Activated naive CD8-positive, alpha-beta T cell treated with anti-CD3 and anti-CD28 coated beads, Interleukin-2, amount 50 U/mL, for 24 hours (primary cell): ENCODE results near the gene WARS2.

Source experiments
- ATAC-seq: fragments of 150-1000 bp; cut with Tn5 transposase; one replicate; pipeline ENCODE4 v1.10.0; 2021
- DNase-seq: peaks from one replicate; pipeline ENCODE4 v3.0.0; 2021
- H3K27ac Mint-ChIP-seq: one replicate; pipeline ENCODE4 v1.8.0; 2021; ENCODE audit warnings: mild to moderate bottlenecking, mixed read lengths
- H3K27me3 Mint-ChIP-seq: one replicate; pipeline ENCODE4 v1.8.0; 2021; ENCODE audit warnings: mixed read lengths
- H3K36me3 Mint-ChIP-seq: one replicate; pipeline ENCODE4 v1.8.0; 2021; ENCODE audit warnings: low read depth, mixed read lengths
- H3K4me1 Mint-ChIP-seq: one replicate; pipeline ENCODE4 v1.8.0; 2021; ENCODE audit warnings: mixed read lengths
- H3K4me3 Mint-ChIP-seq: one replicate; pipeline ENCODE4 v1.8.0; 2021; ENCODE audit warnings: mild to moderate bottlenecking, moderate library complexity, mixed read lengths
- H3K9me3 Mint-ChIP-seq: one replicate; pipeline ENCODE4 v1.8.0; 2021; ENCODE audit warnings: mixed read lengths

The WARS2 gene

DNA sequence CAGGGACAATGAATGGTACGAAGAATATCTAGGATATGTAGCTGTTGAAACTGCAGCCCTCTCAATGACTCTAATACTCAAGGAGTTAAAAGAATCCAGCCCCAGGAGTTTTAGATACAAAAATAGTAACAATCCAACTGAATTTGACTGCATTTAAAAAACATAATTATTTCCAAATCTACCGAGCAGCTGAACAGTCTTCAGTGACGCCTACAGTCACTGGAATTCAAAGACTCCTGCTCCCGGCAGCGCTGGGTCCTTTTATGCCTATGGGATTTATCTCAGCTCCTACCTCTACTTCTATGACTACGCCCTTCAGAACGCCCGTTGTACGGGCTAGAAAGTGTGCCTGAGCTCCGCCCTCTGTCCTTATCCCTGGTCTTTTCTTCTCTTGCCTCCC is 55.7 kb downstream of the WARS2 start:
- H3K9me3 Mint-ChIP-seq: peaks cover 28% of the 10 kb centered on the region
- no peaks in the 10 kb centered on the region for H3K27me3 Mint-ChIP-seq
- ATAC-seq (no peak), DNase-seq (no peak)
- H3K4me1 Mint-ChIP-seq: peaks cover 4% of the 10 kb centered on the region
- no peak overlapping the region for H3K4me3 Mint-ChIP-seq
- H3K36me3 Mint-ChIP-seq: peaks cover 36% of the 10 kb centered on the region
- H3K27ac Mint-ChIP-seq: no peak overlapping the region

DNA sequence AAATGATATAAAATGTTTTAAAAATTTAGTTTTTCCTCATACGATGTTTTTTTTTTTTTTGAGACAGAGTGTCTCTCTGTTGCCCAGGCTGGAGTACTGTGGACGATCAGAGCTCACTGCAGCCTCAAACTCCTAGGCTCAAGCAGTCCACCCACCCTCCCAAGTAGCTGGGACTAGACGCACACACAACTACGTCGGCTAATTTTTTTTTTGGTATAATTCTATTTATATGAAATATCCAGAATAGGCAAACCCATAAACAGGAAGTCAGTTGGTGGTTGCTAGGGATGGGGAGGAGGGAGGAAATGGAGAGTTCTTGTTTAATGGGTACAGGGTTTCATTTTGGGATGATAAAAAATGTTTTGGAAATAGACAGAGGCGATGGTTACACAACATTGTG is 56.5 kb downstream of the WARS2 start:
- Mint-ChIP-seq H3K4me1 (peaks cover 4% of the 10 kb centered on the region), H3K27me3 (no peaks in the 10 kb centered on the region), H3K9me3 (peaks cover 25% of the 10 kb centered on the region), H3K27ac (no peak overlapping the region), H3K4me3 (no peak overlapping the region), H3K36me3 (peaks cover 39% of the 10 kb centered on the region)
- no peak for DNase-seq
- ATAC-seq: no peak

DNA sequence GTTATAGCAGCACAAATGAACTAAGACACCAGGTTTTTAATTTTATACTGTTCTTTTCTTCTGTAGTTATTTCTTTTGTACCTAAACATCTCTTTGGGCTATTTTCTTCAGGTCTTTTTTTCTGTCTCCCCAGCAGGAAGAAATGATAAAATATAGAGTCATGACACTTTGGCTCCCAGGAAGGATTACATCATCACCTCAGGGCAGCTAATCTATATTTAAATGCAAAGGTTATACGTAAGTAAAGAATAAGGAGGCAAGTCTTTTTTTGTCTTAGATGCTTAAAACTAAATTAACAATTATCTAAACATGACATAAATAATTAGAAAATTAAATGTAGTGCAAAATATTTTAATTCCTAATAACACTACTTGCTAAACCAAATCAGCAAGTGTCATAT is 57.0 kb downstream of the WARS2 start:
- H3K4me1 Mint-ChIP-seq: peaks cover 4% of the 10 kb centered on the region

DNA sequence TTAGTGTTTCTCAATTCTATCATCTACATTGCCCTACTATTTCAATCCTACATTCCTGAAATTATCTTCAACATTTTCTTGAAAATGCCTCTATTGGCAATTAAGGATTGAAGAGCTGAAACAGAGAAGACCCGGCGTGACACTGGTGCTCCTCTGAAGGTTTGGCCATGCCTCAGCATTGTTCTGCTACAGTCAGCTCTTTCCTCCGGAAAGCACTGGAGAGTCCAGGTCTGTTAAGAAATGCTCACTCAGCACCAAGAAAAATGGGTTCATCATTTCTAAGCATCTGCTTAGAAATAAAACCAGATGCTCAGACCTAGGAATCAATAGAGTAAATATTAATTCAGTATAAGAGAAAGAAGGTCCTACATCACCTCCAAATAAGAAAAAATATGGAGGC is 58.8 kb downstream of the WARS2 start:
- no peak for ATAC-seq
- Mint-ChIP-seq H3K4me1 (peaks cover 4% of the 10 kb centered on the region), H3K36me3 (peaks cover 44% of the 10 kb centered on the region), H3K27ac (no peak overlapping the region), H3K4me3 (no peak overlapping the region), H3K27me3 (no peaks in the 10 kb centered on the region), H3K9me3 (peaks cover 22% of the 10 kb centered on the region)
- no peak for DNase-seq

More for the DNA sequence above, 57.0 kb downstream of the WARS2 start:
- DNase-seq (no peak), ATAC-seq (no peak)
- Mint-ChIP-seq H3K27ac (no peak overlapping the region), H3K36me3 (peaks cover 44% of the 10 kb centered on the region), H3K27me3 (no peaks in the 10 kb centered on the region), H3K4me3 (no peak overlapping the region), H3K9me3 (peaks cover 26% of the 10 kb centered on the region)

DNA sequence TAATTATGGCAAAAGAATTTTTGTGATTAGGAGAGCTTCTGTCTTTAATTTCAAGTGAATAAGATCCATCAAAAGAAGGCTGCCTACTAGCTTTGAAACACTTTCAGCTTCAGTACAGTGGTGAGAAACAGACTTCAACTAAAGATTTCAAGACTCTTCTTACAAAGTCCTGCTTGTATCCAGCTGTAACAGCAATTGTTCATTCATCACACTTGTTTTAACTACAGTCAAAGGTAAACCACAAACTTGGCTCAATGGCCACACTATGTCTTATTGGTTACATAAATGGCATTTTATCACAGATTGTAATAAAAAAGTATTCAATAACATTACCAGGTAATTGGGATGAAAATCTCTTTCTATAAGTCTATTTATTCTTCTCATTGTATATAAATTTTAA is 59.2 kb downstream of the WARS2 start:
- ATAC-seq (no peak), DNase-seq (no peak)
- Mint-ChIP-seq H3K36me3 (peaks cover 48% of the 10 kb centered on the region), H3K27me3 (no peaks in the 10 kb centered on the region), H3K9me3 (peaks cover 21% of the 10 kb centered on the region), H3K27ac (no peak overlapping the region), H3K4me1 (peaks cover 4% of the 10 kb centered on the region), H3K4me3 (no peak overlapping the region)

DNA sequence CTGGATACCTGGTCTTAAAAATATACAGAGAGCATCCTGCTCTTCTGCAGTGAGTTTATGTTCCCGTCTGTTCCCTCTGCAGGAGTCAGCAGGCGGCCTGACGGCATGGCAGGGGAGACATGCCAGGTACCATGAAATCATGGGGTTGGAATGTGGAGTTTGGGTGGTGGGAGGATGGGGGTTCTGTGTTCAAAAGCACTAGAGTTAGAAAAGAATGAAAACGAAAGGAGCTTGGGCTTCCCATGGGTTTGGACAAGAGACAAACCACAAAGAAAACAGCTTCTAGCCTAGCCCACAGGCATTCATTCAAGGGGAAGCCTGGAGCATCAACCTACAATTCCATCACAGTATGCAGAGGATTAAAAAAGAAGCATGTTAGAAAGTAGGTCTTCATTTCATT is 59.9 kb downstream of the WARS2 start:
- Mint-ChIP-seq H3K4me1 (peaks cover 4% of the 10 kb centered on the region), H3K36me3 (peaks cover 49% of the 10 kb centered on the region), H3K27ac (no peak overlapping the region), H3K4me3 (no peak overlapping the region), H3K27me3 (no peaks in the 10 kb centered on the region), H3K9me3 (peaks cover 23% of the 10 kb centered on the region)
- no peak for DNase-seq
- no peak for ATAC-seq

DNA sequence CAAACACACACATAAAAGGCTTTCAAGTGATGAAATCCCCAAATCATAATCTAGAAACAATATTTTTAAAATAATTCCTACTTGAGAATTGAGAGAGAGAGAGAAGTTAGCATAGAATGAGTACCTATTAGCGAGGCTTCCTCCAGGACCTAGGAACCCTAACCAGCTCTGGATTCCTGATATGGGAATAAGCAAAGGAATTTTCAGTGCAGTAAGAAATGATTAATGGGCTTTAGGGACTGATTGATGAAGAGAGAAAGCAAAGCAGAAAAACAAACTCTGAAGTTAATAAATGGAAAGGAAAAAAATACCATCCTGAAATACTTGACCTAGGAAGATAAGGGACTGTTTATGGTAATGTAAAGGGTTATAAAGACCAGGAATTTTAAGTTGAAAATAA is 60.6 kb downstream of the WARS2 start:
- DNase-seq: no peak
- ATAC-seq: no peak
- peaks cover 4% of the 10 kb centered on the region for H3K4me1 Mint-ChIP-seq
- no peaks in the 10 kb centered on the region for H3K27me3 Mint-ChIP-seq
- H3K9me3 Mint-ChIP-seq: peaks cover 16% of the 10 kb centered on the region
- peaks cover 44% of the 10 kb centered on the region for H3K36me3 Mint-ChIP-seq
- no peak overlapping the region for H3K27ac Mint-ChIP-seq
- no peak overlapping the region for H3K4me3 Mint-ChIP-seq

DNA sequence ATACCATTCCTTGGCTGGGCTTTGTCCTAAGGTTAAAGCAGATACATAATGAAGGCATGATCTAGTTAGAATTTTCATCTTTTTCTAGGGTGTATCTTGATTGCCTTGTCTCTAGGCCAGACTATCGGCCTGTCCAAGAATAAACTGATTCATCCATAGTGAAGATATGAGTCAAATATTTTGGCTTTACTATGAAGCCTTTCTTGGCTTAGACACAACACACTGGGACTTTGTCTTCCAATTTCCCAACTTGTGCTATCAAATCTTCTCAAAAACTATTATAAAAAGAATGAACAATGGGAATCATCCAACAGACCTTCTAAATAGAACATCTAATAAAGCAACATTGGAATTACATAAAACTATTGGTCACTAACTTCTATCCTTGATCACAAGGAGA is 64.8 kb downstream of the WARS2 start:
- Mint-ChIP-seq H3K27ac (no peak overlapping the region), H3K36me3 (peaks cover 56% of the 10 kb centered on the region), H3K9me3 (peaks cover 27% of the 10 kb centered on the region), H3K4me3 (no peak overlapping the region), H3K4me1 (peaks cover 4% of the 10 kb centered on the region), H3K27me3 (no peaks in the 10 kb centered on the region)
- DNase-seq (no peak), ATAC-seq (no peak)

DNA sequence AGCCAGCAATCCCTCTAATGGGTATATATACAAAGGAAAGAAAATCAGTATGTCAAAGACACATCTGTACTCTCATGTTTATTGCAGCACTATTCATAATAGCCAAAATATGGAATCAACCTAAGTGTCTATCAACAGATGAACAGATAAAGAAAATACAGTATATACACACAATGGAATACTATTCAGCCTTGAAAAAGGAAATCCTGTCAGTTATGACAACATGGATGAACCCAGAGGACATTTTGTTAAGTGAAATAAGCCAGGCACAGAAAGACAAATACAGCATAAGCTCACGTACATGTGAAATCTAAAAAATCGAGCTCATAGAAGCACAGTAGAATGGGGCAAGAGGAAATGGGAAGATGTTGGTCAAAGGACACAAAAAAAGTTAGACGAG is 69.1 kb downstream of the WARS2 start:
- DNase-seq (no peak), ATAC-seq (no peak)
- Mint-ChIP-seq H3K4me3 (no peak overlapping the region), H3K4me1 (no peaks in the 10 kb centered on the region), H3K27ac (no peak overlapping the region), H3K9me3 (peaks cover 22% of the 10 kb centered on the region), H3K27me3 (no peaks in the 10 kb centered on the region), H3K36me3 (peaks cover 35% of the 10 kb centered on the region)

DNA sequence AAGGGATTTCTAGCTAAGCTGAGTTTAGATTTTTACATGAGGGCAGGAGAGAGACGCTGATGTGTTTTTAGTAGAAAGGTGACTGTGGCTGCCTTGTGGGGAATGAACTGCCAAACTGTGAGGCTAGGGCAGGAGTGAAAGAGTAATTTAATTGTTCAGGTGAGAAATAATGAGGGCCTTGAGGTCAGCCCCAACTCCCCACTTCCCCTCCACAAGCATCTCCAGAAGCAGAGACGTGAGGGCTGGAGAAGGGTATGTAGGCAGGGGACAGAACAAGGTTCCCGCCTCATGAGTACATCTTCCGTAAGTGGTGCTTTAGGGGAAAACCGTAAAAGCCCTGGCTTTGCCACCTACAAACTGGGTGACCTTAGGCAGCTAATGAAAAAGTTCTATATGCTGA is 70.8 kb downstream of the WARS2 start:
- Mint-ChIP-seq H3K9me3 (peaks cover 16% of the 10 kb centered on the region), H3K4me3 (no peak overlapping the region), H3K27ac (no peak overlapping the region), H3K4me1 (no peaks in the 10 kb centered on the region), H3K36me3 (peaks cover 25% of the 10 kb centered on the region), H3K27me3 (no peaks in the 10 kb centered on the region)
- no peak for ATAC-seq
- no peak for DNase-seq

DNA sequence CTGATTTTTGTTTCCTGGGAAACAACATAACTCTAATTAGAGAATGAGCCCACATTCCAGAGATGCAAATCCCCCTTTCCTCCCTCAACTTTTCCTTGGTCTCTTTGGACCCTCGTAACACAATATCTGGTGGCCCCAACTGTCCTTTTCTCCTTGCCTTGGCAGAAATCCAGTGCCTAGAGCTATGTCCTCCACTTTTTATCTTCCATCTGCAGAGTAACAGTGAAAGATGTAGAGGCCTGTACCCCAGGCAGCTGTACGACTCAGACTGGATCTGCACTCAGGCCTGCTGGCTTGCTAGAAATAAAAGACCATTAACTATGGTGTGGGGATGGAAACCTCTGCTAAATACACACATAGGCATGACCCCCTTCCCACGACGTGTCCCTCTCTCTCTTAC is 72.0 kb downstream of the WARS2 start:
- no peak for DNase-seq
- peaks cover 34% of the 10 kb centered on the region for H3K36me3 Mint-ChIP-seq
- peaks cover 11% of the 10 kb centered on the region for H3K9me3 Mint-ChIP-seq
- no peak for ATAC-seq
- no peaks in the 10 kb centered on the region for H3K4me1 Mint-ChIP-seq
- no peaks in the 10 kb centered on the region for H3K27me3 Mint-ChIP-seq
- H3K4me3 Mint-ChIP-seq: no peak overlapping the region
- H3K27ac Mint-ChIP-seq: no peak overlapping the region

DNA sequence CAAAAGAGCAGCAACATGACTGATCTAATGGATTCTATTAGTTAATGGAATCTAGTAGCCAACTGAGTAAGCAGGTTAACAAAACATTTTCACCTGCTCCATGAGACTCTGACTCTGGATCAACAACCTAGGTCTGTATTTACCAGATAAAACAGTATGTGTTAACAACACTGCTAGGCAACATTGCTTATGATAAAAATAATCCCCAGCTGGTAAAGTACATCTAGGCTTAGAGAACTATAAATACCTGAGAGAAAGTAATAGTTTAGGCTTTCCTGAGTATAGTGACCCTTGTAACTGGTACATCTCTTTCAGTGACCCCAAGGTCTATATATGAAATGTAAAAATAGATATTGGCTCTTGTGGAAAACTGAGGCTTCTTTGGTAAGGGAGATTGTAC is 78.8 kb downstream of the WARS2 start:
- H3K36me3 Mint-ChIP-seq: peaks cover 34% of the 10 kb centered on the region
- DNase-seq: no peak
- H3K4me3 Mint-ChIP-seq: no peak overlapping the region
- H3K27me3 Mint-ChIP-seq: no peaks in the 10 kb centered on the region
- H3K27ac Mint-ChIP-seq: no peak overlapping the region
- H3K9me3 Mint-ChIP-seq: peaks cover 7% of the 10 kb centered on the region
- no peaks in the 10 kb centered on the region for H3K4me1 Mint-ChIP-seq
- no peak for ATAC-seq

DNA sequence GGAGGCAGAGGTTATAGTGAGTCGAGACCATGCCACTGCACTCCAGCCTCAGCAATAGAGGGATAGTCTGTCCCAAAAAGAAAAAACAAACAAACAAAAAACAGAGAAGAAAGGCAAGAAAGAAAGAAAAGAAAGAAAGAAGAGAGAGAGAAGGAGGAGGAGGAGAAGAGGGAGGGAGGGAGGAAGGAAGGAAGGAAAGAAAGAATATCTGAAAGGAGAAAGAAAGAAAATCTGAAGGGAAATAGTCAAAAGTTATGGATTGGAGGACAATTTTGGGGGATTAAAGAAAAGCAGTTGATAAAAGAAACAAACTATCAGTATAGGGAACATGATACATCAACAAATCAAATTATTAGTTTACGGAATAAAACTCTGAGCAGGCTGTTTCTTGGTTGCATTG is 84.9 kb downstream of the WARS2 start:
- Mint-ChIP-seq H3K27me3 (no peaks in the 10 kb centered on the region), H3K4me3 (no peak overlapping the region), H3K9me3 (peaks cover 12% of the 10 kb centered on the region), H3K27ac (no peak overlapping the region), H3K36me3 (peaks cover 20% of the 10 kb centered on the region), H3K4me1 (no peaks in the 10 kb centered on the region)
- no peak for ATAC-seq
- no peak for DNase-seq

DNA sequence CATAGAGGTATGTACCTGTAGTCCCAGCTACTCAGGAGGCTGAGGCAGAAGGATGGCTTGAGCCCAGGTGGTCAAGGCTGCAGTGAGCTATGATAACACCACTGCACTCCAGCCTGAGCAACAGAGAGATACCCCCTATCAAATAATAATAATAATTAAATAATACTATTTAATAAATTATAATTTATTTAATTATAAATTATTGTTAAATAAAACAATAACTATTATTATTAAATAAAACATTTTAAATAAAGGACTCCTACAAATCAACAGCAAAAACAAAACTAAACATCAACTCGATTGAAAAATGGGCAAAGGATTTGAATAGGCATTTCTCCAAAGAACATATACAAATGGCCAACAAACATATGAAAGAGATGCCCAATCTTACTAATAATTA is 86.5 kb downstream of the WARS2 start:
- Mint-ChIP-seq H3K27me3 (no peaks in the 10 kb centered on the region), H3K36me3 (peaks cover 17% of the 10 kb centered on the region), H3K4me1 (no peaks in the 10 kb centered on the region), H3K4me3 (no peak overlapping the region), H3K9me3 (peaks cover 20% of the 10 kb centered on the region), H3K27ac (no peak overlapping the region)
- DNase-seq (no peak), ATAC-seq (no peak)

DNA sequence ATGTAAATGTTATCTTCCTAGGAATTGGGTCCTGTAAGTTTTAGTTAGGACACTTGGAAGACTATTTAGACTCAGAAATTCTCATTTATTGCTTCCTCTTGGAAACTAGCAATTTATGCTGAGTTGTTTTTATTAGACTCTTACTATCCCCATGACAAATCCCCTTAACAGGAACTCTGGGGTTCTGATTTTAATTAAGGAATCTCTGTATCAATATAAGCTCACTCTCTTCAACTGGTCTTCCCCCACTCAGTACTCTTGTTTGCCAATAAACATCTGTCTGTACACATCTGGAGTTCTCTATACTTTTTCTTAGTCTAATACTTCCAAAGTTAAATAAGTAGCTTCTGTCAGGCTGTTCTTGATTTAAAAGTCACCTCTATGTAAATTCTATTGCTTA is 88.2 kb downstream of the WARS2 start:
- ATAC-seq (no peak), DNase-seq (no peak)
- no peaks in the 10 kb centered on the region for H3K27me3 Mint-ChIP-seq
- peaks cover 20% of the 10 kb centered on the region for H3K9me3 Mint-ChIP-seq
- H3K4me1 Mint-ChIP-seq: no peaks in the 10 kb centered on the region
- H3K4me3 Mint-ChIP-seq: no peak overlapping the region
- H3K36me3 Mint-ChIP-seq: peaks cover 16% of the 10 kb centered on the region
- no peak overlapping the region for H3K27ac Mint-ChIP-seq

DNA sequence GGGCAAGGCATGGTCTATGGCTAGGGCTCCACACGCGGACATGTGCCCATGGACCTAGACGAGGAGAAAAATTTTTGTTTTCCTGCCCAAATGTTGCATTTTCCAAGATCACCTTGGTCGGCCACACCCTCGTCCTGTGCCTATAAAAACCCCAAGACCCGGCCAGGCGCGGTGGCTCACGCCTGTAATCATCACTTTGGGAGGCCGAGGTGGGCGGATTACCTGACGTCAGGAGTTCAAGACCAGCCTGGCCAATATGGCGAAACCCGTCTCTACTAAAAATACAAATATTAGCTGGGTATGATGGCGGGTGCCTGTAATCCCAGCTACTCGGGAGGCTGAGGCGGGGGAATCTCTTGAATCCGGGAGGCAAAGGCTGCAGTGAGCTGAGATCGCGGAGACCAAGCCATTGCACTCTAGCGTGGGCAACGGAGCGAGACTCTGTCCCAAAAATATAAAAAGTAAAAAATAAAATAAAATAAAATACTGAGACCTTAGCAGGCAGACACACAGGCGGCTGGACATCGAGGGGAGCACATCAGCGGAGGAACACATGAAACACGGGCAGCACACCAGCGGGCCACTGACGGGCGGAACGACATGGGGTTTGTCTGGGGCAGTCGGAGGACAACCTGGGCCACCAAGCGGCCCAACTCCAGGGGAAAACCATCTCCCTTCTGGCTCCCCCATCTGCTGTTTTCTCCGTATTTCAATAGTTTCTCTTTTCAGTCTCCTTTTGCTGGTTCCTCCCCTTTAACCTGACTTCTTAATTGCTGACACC is 91.6 kb downstream of the WARS2 start:
- Mint-ChIP-seq H3K4me1 (no peaks in the 10 kb centered on the region), H3K4me3 (no peak overlapping the region), H3K36me3 (peaks cover 27% of the 10 kb centered on the region), H3K27me3 (no peaks in the 10 kb centered on the region), H3K9me3 (peaks cover 13% of the 10 kb centered on the region), H3K27ac (no peak overlapping the region)
- no peak for DNase-seq
- ATAC-seq: no peak
